GM12878 (cell line): ENCODE results near the gene MYO1E.

Experiments
- CHD1 ChIP-seq: IDR thresholded peaks from 2 replicates; pipeline ENCODE4 v1.6.1; 2012; ENCODE audit warnings: low read depth, low read length, improper control_type of control experiment
- CTCF ChIP-seq, 3 experiments: IDR thresholded peaks in 2 of 3; conservative IDR thresholded peaks in 1 of 3; 2 replicates each; pipeline ENCODE4 v1.5.1; 2011; ENCODE audit warnings: low read depth in 3 of 3, low read length in 3 of 3, mild to moderate bottlenecking in 3 of 3, control low read depth in 2 of 3, moderate library complexity in 2 of 3, inconsistent platforms in 1 of 3, mixed read lengths in 1 of 3; ENCODE audit not compliant: control insufficient read depth in 2 of 3, insufficient read depth in 1 of 3; ENCODE audit errors: extremely low read depth in 1 of 3
- NFIC ChIP-seq: IDR thresholded peaks from 2 replicates; pipeline ENCODE4 v1.6.1; 2012; ENCODE audit warnings: low read depth, mild to moderate bottlenecking, inconsistent platforms, low read length, moderate library complexity
- PML ChIP-seq: IDR thresholded peaks from 2 replicates; pipeline ENCODE4 v1.6.1; 2012; ENCODE audit warnings: low read length, inconsistent platforms
- SP1 ChIP-seq: IDR thresholded peaks from one replicate; pipeline ENCODE4 v1.6.1; 2011; ENCODE audit warnings: low read depth, low read length

- no peak for TF ChIP-seq NFIC
- no peak for TF ChIP-seq CHD1
- TF ChIP-seq SP1, result no peak
- no peak for TF ChIP-seq CTCF (IDR thresholded peaks at IDR 0.05 in 2 of 3, conservative IDR thresholded peaks at IDR 0.05 in 1 of 3; ENCODE audit: control insufficient read depth in 2 of 3, extremely low read depth in 1 of 3, insufficient read depth in 1 of 3, low read depth in 3 of 3, low read length in 3 of 3)
- no peak for TF ChIP-seq PML
These were observed 72.0 kb downstream of the MYO1E start for GRCh38 chr15:59300618-59301139.
